Liver (tissue), 9 donors: ENCODE measurements around the gene NUTF2. TPM values are rescaled to one million over a fixed set of nuclear protein-coding genes. Genes with fewer than 3 reads are reported as not detected.

Experiments
- DNase-seq: peaks from one replicate; pipeline ENCODE4 v3.0.0-alpha.2; 2017; ENCODE audit warnings: low spot score
- H3K27ac ChIP-seq, 2 donors: one replicate each; pipeline ENCODE4 v1.7.0; 2013; ENCODE audit warnings: inconsistent platforms in 2 of 2, low read length in 2 of 2, control low read depth in 1 of 2, low read depth in 1 of 2, mild to moderate bottlenecking in 1 of 2
- H3K27me3 ChIP-seq, 4 donors: one replicate each; pipeline versions ENCODE4 v1.6.1 to v1.7.0; 2013; ENCODE audit warnings: low read length in 3 of 4, inconsistent platforms in 1 of 4, mild to moderate bottlenecking in 1 of 4, moderate library complexity in 1 of 4; ENCODE audit not compliant: control insufficient read depth in 4 of 4, insufficient read depth in 4 of 4
- H3K36me3 ChIP-seq, 4 donors: one replicate each; pipeline versions ENCODE4 v1.6.1 to v1.7.0; 2013; ENCODE audit warnings: low read length in 3 of 4, mild to moderate bottlenecking in 3 of 4, low read depth in 1 of 4, moderate library complexity in 1 of 4; ENCODE audit not compliant: control insufficient read depth in 4 of 4, insufficient read depth in 3 of 4
- H3K4me1 ChIP-seq, 4 donors: one replicate each; pipeline versions ENCODE4 v1.6.1 to v1.7.0; 2013; ENCODE audit warnings: low read length in 3 of 4, mild to moderate bottlenecking in 3 of 4, moderate library complexity in 1 of 4; ENCODE audit not compliant: control insufficient read depth in 4 of 4, insufficient read depth in 4 of 4
- H3K4me3 ChIP-seq, 3 donors: one replicate each; pipeline versions ENCODE4 v1.6.1 to v1.7.0; 2013; ENCODE audit warnings: low read length in 3 of 3, control low read depth in 1 of 3, low read depth in 1 of 3, mild to moderate bottlenecking in 1 of 3
- H3K9ac ChIP-seq, 2 donors: one replicate each; pipeline ENCODE4 v1.7.0; 2013; ENCODE audit warnings: low read length in 2 of 2, mild to moderate bottlenecking in 2 of 2, moderate library complexity in 2 of 2, control low read depth in 1 of 2, low read depth in 1 of 2
- H3K9me3 ChIP-seq, 4 donors: one replicate each; pipeline versions ENCODE4 v1.6.1 to v1.7.0; 2013; ENCODE audit warnings: low read length in 3 of 4; ENCODE audit not compliant: control insufficient read depth in 4 of 4
- ATF3 ChIP-seq: IDR thresholded peaks from 2 replicates; pipeline ENCODE4 v1.6.1; 2016; ENCODE audit warnings: antibody characterized with exemption
- CTCF ChIP-seq: fragments of 150-350 bp; IDR thresholded peaks from 2 replicates; pipeline ENCODE4 v1.5.1; 2017; ENCODE audit warnings: improper control_type of control experiment, low read depth, low read length; ENCODE audit not compliant: missing input control
- EGR1 ChIP-seq, 2 donors: IDR thresholded peaks; 2 replicates each; pipeline ENCODE4 v1.6.1; 2016 to 2018; ENCODE audit warnings: antibody characterized with exemption in 2 of 2, low read depth in 2 of 2
- FOXA1 ChIP-seq: IDR thresholded peaks from 2 replicates; pipeline ENCODE4 v1.6.1; 2016; ENCODE audit warnings: antibody characterized with exemption
- FOXA2 ChIP-seq: IDR thresholded peaks from 2 replicates; pipeline ENCODE4 v1.6.1; 2016; ENCODE audit warnings: antibody characterized with exemption
- GABPA ChIP-seq, 2 donors: IDR thresholded peaks in 1 of 2; conservative IDR thresholded peaks in 1 of 2; 2 replicates each; pipeline ENCODE4 v1.6.1; 2016; ENCODE audit warnings: antibody characterized with exemption in 2 of 2, mild to moderate bottlenecking in 1 of 2, moderate library complexity in 1 of 2
- HNF4A ChIP-seq, 2 donors: conservative IDR thresholded peaks; 2 replicates each; pipeline ENCODE4 v1.6.1; 2016; ENCODE audit warnings: antibody characterized with exemption in 2 of 2, mild to moderate bottlenecking in 2 of 2
- HNF4G ChIP-seq: IDR thresholded peaks from 2 replicates; pipeline ENCODE4 v1.6.1; 2016; ENCODE audit warnings: antibody characterized with exemption
- JUND ChIP-seq, 2 donors: IDR thresholded peaks; 2 replicates each; pipeline ENCODE4 v1.6.1; 2016; ENCODE audit warnings: antibody characterized with exemption in 2 of 2
- MAX ChIP-seq: IDR thresholded peaks from 2 replicates; pipeline ENCODE4 v1.6.1; 2016; ENCODE audit warnings: antibody characterized with exemption
- NR2F2 ChIP-seq: IDR thresholded peaks from 2 replicates; pipeline ENCODE4 v1.6.1; 2016; ENCODE audit warnings: antibody characterized with exemption
- RAD21 ChIP-seq, 2 donors: IDR thresholded peaks; 2 replicates each; pipeline ENCODE4 v1.6.1; 2016; ENCODE audit warnings: antibody characterized with exemption in 2 of 2, mild to moderate bottlenecking in 2 of 2
- REST ChIP-seq: IDR thresholded peaks from 2 replicates; pipeline ENCODE4 v1.6.1; 2016; ENCODE audit warnings: antibody characterized with exemption, mild to moderate bottlenecking
- RXRA ChIP-seq, 2 donors: IDR thresholded peaks; 2 replicates each; pipeline ENCODE4 v1.6.1; 2017 to 2018; ENCODE audit warnings: antibody characterized with exemption in 2 of 2, mild to moderate bottlenecking in 1 of 2
- SP1 ChIP-seq: IDR thresholded peaks from 2 replicates; pipeline ENCODE4 v1.6.1; 2018; ENCODE audit warnings: antibody characterized with exemption, mild to moderate bottlenecking
- YY1 ChIP-seq: IDR thresholded peaks from 2 replicates; pipeline ENCODE4 v1.6.1; 2016; ENCODE audit warnings: antibody characterized with exemption, mild to moderate bottlenecking
- WGBS: extraction: QIAGEN DNeasy Blood & Tissue Kit; methylation state at CpG from one replicate; pipeline ENCODE4 v1.1.7; 2013; 5-methylcytosine and 5-hydroxymethylcytosine counted together
- polyA plus RNA-seq, 2 donors: library from polyadenylated mRNA; stranded (reverse) in 1 of 2; unstranded in 1 of 2; fragments of 200-250 nt in 1 of 2; fragments of >200 nt in 1 of 2; fragmentation: Nextera tagmentation in 1 of 2; extraction: Ambion mirVana in 1 of 2; gene quantifications; one replicate each; pipeline versions ENCODE4 v1.2.1 to v1.2.3, GENCODE V29; 2013 to 2015
- total RNA-seq, 2 donors: library from RNA; depleted of rRNA; stranded (reverse); fragments of >200 nt; gene quantifications; one replicate each; pipeline ENCODE4 v1.2.3, GENCODE V29; 2014
- donor health status: healthy.
- donor health status: healthy.
- donor health status: healthy.
- donor health status: healthy.
- donor health status: healthy.

NUTF2 gene
- total and polyA plus RNA-seq, 4 donors: 27.4 to 69.5 (median 54.8) TPM

- no peaks in the 10 kb centered on the region for H3K27me3 ChIP-seq
- WGBS: 93% methylated on average over 2 of the region's 2 CpGs
- peaks cover 0 to 10% (median 0%) of the 10 kb centered on the region in 4 donors for H3K36me3 ChIP-seq
- H3K27ac ChIP-seq: no peak overlapping the region
- TF ChIP-seq HNF4A (conservative IDR thresholded peaks at IDR 0.05) (no peak), EGR1 (IDR thresholded peaks at IDR 0.05; ENCODE audit: low read depth in 2 of 2) (no peak), GABPA (IDR thresholded peaks at IDR 0.05 in 1 of 2, conservative IDR thresholded peaks at IDR 0.05 in 1 of 2) (no peak), FOXA2 (no peak), SP1 (no peak), RAD21 (IDR thresholded peaks at IDR 0.05) (no peak), HNF4G (no peak), RXRA (IDR thresholded peaks at IDR 0.05) (no peak), YY1 (no peak), MAX (no peak), FOXA1 (no peak), ATF3 (no peak)
- DNase-seq: no peak
- H3K4me3 ChIP-seq: no peak overlapping the region
- peaks cover 0 to 2% (median 0%) of the 10 kb centered on the region in 4 donors for H3K4me1 ChIP-seq
- no peak overlapping the region for H3K9ac ChIP-seq
- H3K9me3 ChIP-seq: no peaks in the 10 kb centered on the region
Observed at GRCh38 chr16:67822511-67822910, 24.2 kb upstream of the NUTF2 start.

GRCh38 chr16:67825119-67825518 is 21.6 kb upstream of the NUTF2 start:
- no peak for TF ChIP-seq JUND (IDR thresholded peaks at IDR 0.05)
- no peak for TF ChIP-seq HNF4A (conservative IDR thresholded peaks at IDR 0.05)
- no peak for TF ChIP-seq ATF3
- no peak for TF ChIP-seq RXRA (IDR thresholded peaks at IDR 0.05)
- TF ChIP-seq CTCF: no peak
- TF ChIP-seq YY1: no peak
- TF ChIP-seq REST: no peak
- no peak for TF ChIP-seq FOXA1
- no peak for TF ChIP-seq MAX
- TF ChIP-seq NR2F2: no peak
- TF ChIP-seq RAD21 (IDR thresholded peaks at IDR 0.05): no peak
- DNase-seq: no peak
- peaks cover 0 to 2% (median 0%) of the 10 kb centered on the region in 4 donors for H3K4me1 ChIP-seq
- WGBS: 93% methylated on average over 8 of the region's 8 CpGs
- H3K4me3 ChIP-seq: no peak overlapping the region
- no peak overlapping the region for H3K27ac ChIP-seq
- H3K36me3 ChIP-seq: peaks cover 0 to 29% (median 10%) of the 10 kb centered on the region in 4 donors
- H3K27me3 ChIP-seq: no peaks in the 10 kb centered on the region
- H3K9ac ChIP-seq: no peak overlapping the region
- no peaks in the 10 kb centered on the region for H3K9me3 ChIP-seq
